GM18499 (cell line): ENCODE measurements around the gene CLDN24.
"Not testable (repeated sequence)": the region's sequence is repeated elsewhere in the genome, so short reads cannot be mapped to it uniquely, and the experiment has no call there.

ENCODE experiments used
- ATAC-seq: cut with Tn5 transposase; IDR thresholded peaks from one replicate; pipeline ENCODE4 v1.9.1; 2021; ENCODE audit warnings: moderate number of reproducible peaks; ENCODE audit not compliant: insufficient read depth, unreplicated experiment

CLDN24 gene

GRCh38 chr4:183324619-183325018 lies 2.4 kb upstream of the CLDN24 start:
- ATAC-seq = no peak

GRCh38 chr4:183324056-183324455 lies 1.8 kb upstream of the CLDN24 start:
- ATAC-seq = not testable (repeated sequence)

GRCh38 chr4:183323295-183323694 lies 1.1 kb upstream of the CLDN24 start:
- ATAC-seq = no peak

- ATAC-seq = no peak
These were observed 710 bp downstream of the CLDN24 start for GRCh38 chr4:183321516-183321915.

GRCh38 chr4:183321079-183321478 lies 1.1 kb downstream of the CLDN24 start:
- no peak for ATAC-seq

GRCh38 chr4:183320211-183321059 lies 1.8 kb downstream of the CLDN24 start, which contains the start of gene CLDN22:
TSS of gene CLDN22 (minus strand) at chr4:183320276. CDS start at chr4:183320218, 58 bp downstream.
- ATAC-seq = no peak

GRCh38 chr4:183318656-183319055 lies 3.6 kb downstream of the CLDN24 start:
- ATAC-seq = no peak

- ATAC-seq = no peak
These were observed 7.4 kb downstream of the CLDN24 start for GRCh38 chr4:183314806-183315205.

GRCh38 chr4:183314336-183314735 lies 7.9 kb downstream of the CLDN24 start:
- no peak for ATAC-seq

- no peak for ATAC-seq
These were observed 9.4 kb downstream of the CLDN24 start for GRCh38 chr4:183312841-183313240.

- ATAC-seq = no peak
These were observed 15.4 kb downstream of the CLDN24 start for GRCh38 chr4:183306811-183307210.

- no peak for ATAC-seq
These were observed 17.7 kb downstream of the CLDN24 start for GRCh38 chr4:183304538-183304937.

GRCh38 chr4:183304067-183304466 lies 18.2 kb downstream of the CLDN24 start:
- ATAC-seq = no peak

- ATAC-seq = no peak
These were observed 18.9 kb downstream of the CLDN24 start for GRCh38 chr4:183303301-183303700.

GRCh38 chr4:183300655-183301054 lies 21.6 kb downstream of the CLDN24 start:
- ATAC-seq = no peak

- no peak for ATAC-seq
These were observed 22.2 kb downstream of the CLDN24 start for GRCh38 chr4:183300070-183300469.

GRCh38 chr4:183299464-183299863 lies 22.8 kb downstream of the CLDN24 start:
- no peak for ATAC-seq

- ATAC-seq = peak; percentile 61
These were observed 24.6 kb downstream of the CLDN24 start for GRCh38 chr4:183297675-183298074.

GRCh38 chr4:183295711-183296110 lies 26.5 kb downstream of the CLDN24 start:
- ATAC-seq = no peak

- ATAC-seq = no peak
These were observed 31.2 kb downstream of the CLDN24 start for GRCh38 chr4:183291070-183291469.

- ATAC-seq = no peak
These were observed 32.5 kb downstream of the CLDN24 start for GRCh38 chr4:183289688-183290087.

GRCh38 chr4:183288955-183289354 lies 33.3 kb downstream of the CLDN24 start:
- no peak for ATAC-seq
